ENCODE data around the gene PSMB10.

The PSMB10 gene

GRCh38 chr16:67930678-67931211 lies 5.9 kb downstream of the PSMB10 start:
- ChIA-PET CTCF (interaction anchor here (0.7 to 16.7 kb wide), 7 partner anchors 8 to 410 kb away, joined by 3 to 227 read pairs (median 7); partner anchors contain the start of gene NRN1L), POLR2A (interaction anchor here (1.0 kb wide), 1 partner anchor 117 kb away, joined by 3 read pairs; no protein-coding TSS in a partner anchor)
- TF ChIP-seq, protein P1, sequence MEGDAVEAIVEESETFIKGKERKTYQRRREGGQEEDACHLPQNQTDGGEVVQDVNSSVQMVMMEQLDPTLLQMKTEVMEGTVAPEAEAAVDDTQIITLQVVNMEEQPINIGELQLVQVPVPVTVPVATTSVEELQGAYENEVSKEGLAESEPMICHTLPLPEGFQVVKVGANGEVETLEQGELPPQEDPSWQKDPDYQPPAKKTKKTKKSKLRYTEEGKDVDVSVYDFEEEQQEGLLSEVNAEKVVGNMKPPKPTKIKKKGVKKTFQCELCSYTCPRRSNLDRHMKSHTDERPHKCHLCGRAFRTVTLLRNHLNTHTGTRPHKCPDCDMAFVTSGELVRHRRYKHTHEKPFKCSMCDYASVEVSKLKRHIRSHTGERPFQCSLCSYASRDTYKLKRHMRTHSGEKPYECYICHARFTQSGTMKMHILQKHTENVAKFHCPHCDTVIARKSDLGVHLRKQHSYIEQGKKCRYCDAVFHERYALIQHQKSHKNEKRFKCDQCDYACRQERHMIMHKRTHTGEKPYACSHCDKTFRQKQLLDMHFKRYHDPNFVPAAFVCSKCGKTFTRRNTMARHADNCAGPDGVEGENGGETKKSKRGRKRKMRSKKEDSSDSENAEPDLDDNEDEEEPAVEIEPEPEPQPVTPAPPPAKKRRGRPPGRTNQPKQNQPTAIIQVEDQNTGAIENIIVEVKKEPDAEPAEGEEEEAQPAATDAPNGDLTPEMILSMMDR (IDR thresholded peaks at IDR 0.05; ENCODE audit: insufficient read depth, low read length, missing control alignments), result no peak
- no peak overlapping the region for H3K4me3 ChIP-seq (ENCODE audit: low read depth, low read length)
- no peak for DNase-seq (ENCODE audit: low read depth, low spot score)

DNA sequence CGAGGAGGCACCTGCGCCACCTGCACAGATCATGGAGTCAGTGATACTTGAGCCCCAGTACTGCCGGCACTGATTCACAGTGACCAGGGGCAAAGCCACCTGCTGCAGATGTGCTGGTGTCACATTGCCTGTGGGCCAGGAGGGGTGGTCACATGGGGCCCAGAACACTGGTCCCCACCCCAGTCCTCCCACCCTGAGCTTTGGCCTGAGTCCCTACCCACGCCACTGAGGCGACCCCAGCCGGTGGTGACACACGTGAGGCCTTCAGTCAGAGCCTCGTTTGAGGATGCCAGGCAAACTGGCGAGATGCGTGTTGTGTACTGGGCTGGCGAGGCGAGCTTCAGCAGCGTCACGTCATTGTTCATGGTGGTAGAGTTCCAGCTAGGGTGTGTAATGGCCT lies 6.5 kb downstream of the PSMB10 start:
- ChIA-PET CTCF (interaction anchor here (1.1 to 16.7 kb wide), 6 partner anchors 12 to 409 kb away, joined by 3 to 227 read pairs (median 14); partner anchors contain the start of gene NRN1L), POLR2A (no interaction called here)
- TF ChIP-seq, protein P1 (IDR thresholded peaks at IDR 0.05; ENCODE audit: insufficient read depth, low read length, missing control alignments), result no peak
- no peak overlapping the region for H3K4me3 ChIP-seq (ENCODE audit: low read depth, low read length)
- no peak for DNase-seq (ENCODE audit: low read depth, low spot score)

- ChIA-PET CTCF (interaction anchor here (0.7 to 16.7 kb wide), 31 partner anchors 8 to 444 kb away, joined by 3 to 227 read pairs (median 4); partner anchors contain the start of genes NRN1L and PSMB10), POLR2A (no interaction called here)
- H3K4me3 ChIP-seq (ENCODE audit: low read depth, low read length), result no peak overlapping the region
- TF ChIP-seq, protein P1 (IDR thresholded peaks at IDR 0.05; ENCODE audit: insufficient read depth, low read length, missing control alignments), result peak; percentile 94
- DNase-seq (ENCODE audit: low read depth, low spot score), result no peak
These were observed 7.9 kb downstream of the PSMB10 start for GRCh38 chr16:67928561-67929364.

GRCh38 chr16:67928147-67928546 lies 8.5 kb downstream of the PSMB10 start:
- ChIA-PET CTCF (interaction anchor here (0.8 to 16.7 kb wide), 27 partner anchors 8 to 434 kb away, joined by 3 to 227 read pairs (median 5); partner anchors contain the start of genes NRN1L and PSMB10), POLR2A (no interaction called here)
- TF ChIP-seq, protein P1 (IDR thresholded peaks at IDR 0.05; ENCODE audit: insufficient read depth, low read length, missing control alignments), result no peak
- no peak overlapping the region for H3K4me3 ChIP-seq (ENCODE audit: low read depth, low read length)
- DNase-seq (ENCODE audit: low read depth, low spot score), result no peak

DNA sequence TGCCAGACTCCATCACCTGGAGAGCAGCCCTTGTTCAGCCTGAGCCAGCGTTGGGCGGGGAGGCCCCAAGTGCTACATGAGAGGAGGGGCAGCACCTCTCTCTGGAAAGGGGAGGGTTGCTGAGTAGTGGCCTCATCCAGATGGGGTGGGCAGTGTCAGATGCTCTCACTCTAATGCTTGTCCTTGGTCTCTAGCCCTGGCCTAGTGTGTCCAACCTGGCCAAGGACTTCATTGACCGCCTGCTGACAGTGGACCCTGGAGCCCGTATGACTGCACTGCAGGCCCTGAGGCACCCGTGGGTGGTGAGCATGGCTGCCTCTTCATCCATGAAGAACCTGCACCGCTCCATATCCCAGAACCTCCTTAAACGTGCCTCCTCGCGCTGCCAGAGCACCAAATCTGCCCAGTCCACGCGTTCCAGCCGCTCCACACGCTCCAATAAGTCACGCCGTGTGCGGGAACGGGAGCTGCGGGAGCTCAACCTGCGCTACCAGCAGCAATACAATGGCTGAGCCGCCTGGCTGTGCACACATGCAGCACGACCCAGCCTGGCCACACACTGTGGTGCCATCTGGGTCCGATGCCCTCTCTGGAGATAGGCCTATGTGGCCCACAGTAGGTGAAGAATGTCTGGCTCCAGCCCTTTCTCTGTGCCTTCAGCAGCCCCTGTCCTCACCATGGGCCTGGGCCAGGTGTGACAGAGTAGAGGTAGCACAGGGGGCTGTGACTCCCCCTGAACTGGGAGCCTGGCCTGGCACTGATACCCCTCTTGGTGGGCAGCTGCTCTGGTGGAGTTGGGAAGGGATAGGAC lies 9.3 kb downstream of the PSMB10 start:
- ChIA-PET CTCF (interaction anchor here (1.1 to 16.7 kb wide), 13 partner anchors 7 to 433 kb away, joined by 3 to 227 read pairs (median 8); partner anchors contain the start of genes NRN1L and PSMB10), POLR2A (no interaction called here)
- TF ChIP-seq, protein P1 (IDR thresholded peaks at IDR 0.05; ENCODE audit: insufficient read depth, low read length, missing control alignments), result no peak
- DNase-seq (ENCODE audit: low read depth, low spot score), result no peak
- H3K4me3 ChIP-seq (ENCODE audit: low read depth, low read length), result no peak overlapping the region
